Lower leg skin (tissue), 3 donors: ENCODE data around the gene C1QB.

ENCODE experiments used
- CTCF ChIP-seq, 3 donors: fragments of 450-650 bp; IDR thresholded peaks; one replicate each; pipeline ENCODE4 v1.5.1; 2016; ENCODE audit warnings: antibody characterized with exemption in 3 of 3, mild to moderate bottlenecking in 3 of 3, moderate library complexity in 2 of 3
- POLR2A ChIP-seq, 2 donors: fragments of 450-650 bp; IDR thresholded peaks; one replicate each; pipeline ENCODE4 v1.6.1; 2016 to 2017; ENCODE audit warnings: antibody characterized with exemption in 2 of 2, mild to moderate bottlenecking in 1 of 2, moderate library complexity in 1 of 2

DNA sequence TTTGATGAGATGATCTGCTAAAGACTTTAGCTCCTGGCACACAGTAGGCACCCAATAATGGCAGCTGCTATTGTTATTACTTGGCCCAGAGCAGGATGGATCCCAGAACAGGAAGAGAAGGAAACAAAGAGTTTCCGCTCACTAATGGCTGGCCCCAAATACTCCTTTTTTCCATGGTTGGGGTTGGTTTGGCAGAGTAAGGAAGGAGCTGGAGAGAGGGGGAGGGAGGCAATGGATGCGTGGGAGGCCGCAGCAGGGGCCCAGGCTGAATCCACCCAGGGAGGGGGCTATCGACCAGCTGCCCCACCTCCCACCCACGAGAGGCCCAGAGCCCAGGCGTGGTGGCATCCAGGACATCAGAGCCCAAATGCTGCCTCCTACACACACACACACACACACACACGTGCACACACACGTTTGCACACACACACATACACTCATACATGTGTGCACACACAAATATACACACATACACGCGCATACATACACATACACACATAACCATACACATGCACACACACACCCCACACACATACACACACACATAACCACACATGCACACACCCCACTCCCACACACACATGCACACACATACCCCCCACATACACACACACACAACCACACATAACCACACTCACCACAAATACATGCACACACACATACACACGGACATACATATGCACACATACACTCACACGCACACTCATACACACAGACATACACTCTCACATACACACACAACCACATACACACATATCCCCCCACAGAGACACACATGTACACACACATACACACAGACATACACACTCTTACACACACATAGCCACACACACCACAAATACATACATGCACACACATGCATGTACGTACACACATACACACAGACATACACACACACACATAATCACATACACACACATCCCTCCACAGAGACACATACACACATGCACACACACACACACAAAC, 25.2 kb downstream of the C1QB start:
- no peak for TF ChIP-seq CTCF (IDR thresholded peaks at IDR 0.05)
- TF ChIP-seq POLR2A (IDR thresholded peaks at IDR 0.05), result no peak
